MG63 (cell line): ENCODE measurements around the gene LIN52. TPM values are rescaled to one million over a fixed set of nuclear protein-coding genes. Genes with fewer than 3 reads are reported as not detected.

Source experiments
- DNase-seq: peaks from one replicate; pipeline ENCODE4 v3.0.0-alpha.2; 2020
- H3K27me3 ChIP-seq: fragments of 250-450 bp; sonication (Bioruptor Pico); 2 replicates; pipeline ENCODE4 v1.5.1; 2020; ENCODE audit warnings: mild to moderate bottlenecking, moderate library complexity
- H3K36me3 ChIP-seq: fragments of 250-450 bp; sonication (Bioruptor Pico); 2 replicates; pipeline ENCODE4 v1.5.1; 2020; ENCODE audit warnings: mild to moderate bottlenecking, moderate library complexity
- H3K4me3 ChIP-seq: fragments of 250-450 bp; sonication (Bioruptor Pico); 2 replicates; pipeline ENCODE4 v1.5.1; 2020; ENCODE audit warnings: mild to moderate bottlenecking, moderate library complexity
- H3K9me3 ChIP-seq: fragments of 250-450 bp; sonication (Bioruptor Pico); 2 replicates; pipeline ENCODE4 v1.5.1; 2020; ENCODE audit warnings: mild to moderate bottlenecking, moderate library complexity
- total RNA-seq: library from RNA; depleted of rRNA; stranded (reverse); fragments of >200 nt; shearing (Covaris generic); gene quantifications from 2 replicates; pipeline ENCODE4 v1.2.3, GENCODE V29; 2014; ENCODE audit warnings: low replicate concordance; rRNA removed

The LIN52 gene
- total RNA-seq, 1 experiment from 2014 or later = 9.8 TPM

GRCh38 chr14:74239848-74240793, 155.4 kb downstream of the LIN52 start:
- no peak overlapping the region for H3K4me3 ChIP-seq
- H3K9me3 ChIP-seq = no peaks in the 10 kb centered on the region
- H3K36me3 ChIP-seq = no peaks in the 10 kb centered on the region
- DNase-seq = no peak
- H3K27me3 ChIP-seq = peaks cover 48% of the 10 kb centered on the region

GRCh38 chr14:74240794-74241651, 156.3 kb downstream of the LIN52 start:
- H3K27me3 ChIP-seq = peaks cover 48% of the 10 kb centered on the region
- no peak overlapping the region for H3K4me3 ChIP-seq
- H3K36me3 ChIP-seq = no peaks in the 10 kb centered on the region
- no peak for DNase-seq
- H3K9me3 ChIP-seq = no peaks in the 10 kb centered on the region

- peaks cover 48% of the 10 kb centered on the region for H3K27me3 ChIP-seq
- no peaks in the 10 kb centered on the region for H3K36me3 ChIP-seq
- no peak for DNase-seq
- no peaks in the 10 kb centered on the region for H3K9me3 ChIP-seq
- no peak overlapping the region for H3K4me3 ChIP-seq
Measured at GRCh38 chr14:74241652-74242017, 156.9 kb downstream of the LIN52 start.

GRCh38 chr14:74242021-74242779, 157.4 kb downstream of the LIN52 start:
- Histone ChIP-seq H3K36me3 (no peaks in the 10 kb centered on the region), H3K4me3 (no peak overlapping the region), H3K27me3 (peaks cover 48% of the 10 kb centered on the region), H3K9me3 (no peaks in the 10 kb centered on the region)
- no peak for DNase-seq

- DNase-seq = no peak
- peaks cover 48% of the 10 kb centered on the region for H3K27me3 ChIP-seq
- no peaks in the 10 kb centered on the region for H3K9me3 ChIP-seq
- no peak overlapping the region for H3K4me3 ChIP-seq
- no peaks in the 10 kb centered on the region for H3K36me3 ChIP-seq
Measured at GRCh38 chr14:74242780-74243042, 158.0 kb downstream of the LIN52 start.

GRCh38 chr14:74243051-74243450, 158.3 kb downstream of the LIN52 start:
- DNase-seq = no peak
- no peaks in the 10 kb centered on the region for H3K9me3 ChIP-seq
- no peak overlapping the region for H3K4me3 ChIP-seq
- H3K36me3 ChIP-seq = no peaks in the 10 kb centered on the region
- peaks cover 48% of the 10 kb centered on the region for H3K27me3 ChIP-seq

GRCh38 chr14:74244115-74244514, 159.4 kb downstream of the LIN52 start:
- DNase-seq = no peak
- H3K4me3 ChIP-seq = no peak overlapping the region
- H3K36me3 ChIP-seq = no peaks in the 10 kb centered on the region
- H3K27me3 ChIP-seq = peaks cover 46% of the 10 kb centered on the region
- H3K9me3 ChIP-seq = no peaks in the 10 kb centered on the region

- DNase-seq = no peak
- H3K4me3 ChIP-seq = no peak overlapping the region
- no peaks in the 10 kb centered on the region for H3K9me3 ChIP-seq
- peaks cover 34% of the 10 kb centered on the region for H3K27me3 ChIP-seq
- H3K36me3 ChIP-seq = no peaks in the 10 kb centered on the region
Measured at GRCh38 chr14:74245292-74245691, 160.5 kb downstream of the LIN52 start.

GRCh38 chr14:74246542-74246941, 161.8 kb downstream of the LIN52 start:
- no peak for DNase-seq
- Histone ChIP-seq H3K4me3 (no peak overlapping the region), H3K27me3 (peaks cover 22% of the 10 kb centered on the region), H3K9me3 (no peaks in the 10 kb centered on the region), H3K36me3 (no peaks in the 10 kb centered on the region)

GRCh38 chr14:74248017-74248416, 163.3 kb downstream of the LIN52 start:
- no peak overlapping the region for H3K4me3 ChIP-seq
- peaks cover 9% of the 10 kb centered on the region for H3K27me3 ChIP-seq
- DNase-seq = no peak
- H3K36me3 ChIP-seq = no peaks in the 10 kb centered on the region
- no peaks in the 10 kb centered on the region for H3K9me3 ChIP-seq

GRCh38 chr14:74249433-74250375, 164.9 kb downstream of the LIN52 start:
- H3K36me3 ChIP-seq = no peaks in the 10 kb centered on the region
- no peak overlapping the region for H3K4me3 ChIP-seq
- H3K27me3 ChIP-seq = no peaks in the 10 kb centered on the region
- no peaks in the 10 kb centered on the region for H3K9me3 ChIP-seq
- DNase-seq = no peak

Other genes starting within 250 kb of the LIN52 start
- 4.8 and 6.2 TPM in 2 replicates for gene PTGR2, start 233.1 kb upstream of the LIN52 start, total RNA-seq
- gene ZNF410, start 198.1 kb upstream of the LIN52 start, total RNA-seq = 50.9 and 68.0 TPM in 2 replicates
- gene FAM161B, start 134.9 kb upstream of the LIN52 start, total RNA-seq = 1.6 and 4.5 TPM in 2 replicates
- 63.1 and 68.3 TPM in 2 replicates for gene COQ6, start 134.7 kb upstream of the LIN52 start, total RNA-seq
- gene ENTPD5, start 65.7 kb upstream of the LIN52 start, total RNA-seq = 1.2 and 4.5 TPM in 2 replicates
- gene BBOF1, start 65.6 kb upstream of the LIN52 start, total RNA-seq = 0.92 and 5.5 TPM in 2 replicates
- 6.6 and 24.9 TPM in 2 replicates for gene ALDH6A1, start 503 bp upstream of the LIN52 start, total RNA-seq
- not detected in 2 replicates for gene VSX2, start 154.5 kb downstream of the LIN52 start, total RNA-seq
- 12.5 and 27.3 TPM in 2 replicates for gene ABCD4, start 218.0 kb downstream of the LIN52 start, total RNA-seq